Measurements from ENCODE around the gene DLST.
A peak's percentile ranks its signal among the peaks of the same experiment; 100 is the strongest.

DLST gene

GRCh38 chr14:74909501-74909900 is 27.8 kb downstream of the DLST start:
- H3K27ac ChIP-seq (ENCODE audit: low read depth, low read length) = no peak overlapping the region
- no peak overlapping the region for H3K4me3 ChIP-seq (ENCODE audit: low read depth, low read length)
- H2AFZ ChIP-seq (ENCODE audit: low read length, unreplicated experiment) = no peak overlapping the region
- no peaks in the 10 kb centered on the region for H3K36me3 ChIP-seq (ENCODE audit: insufficient read depth, low read length)
- H3K4me1 ChIP-seq (ENCODE audit: control insufficient read depth, insufficient read depth, low read length, unreplicated experiment) = peaks cover 8% of the 10 kb centered on the region
- H3K27me3 ChIP-seq (ENCODE audit: insufficient read depth, low read length) = no peaks in the 10 kb centered on the region
- H3K79me2 ChIP-seq (ENCODE audit: control insufficient read depth, insufficient read depth, low read length, unreplicated experiment) = no peaks in the 10 kb centered on the region

GRCh38 chr14:74909911-74910310 is 28.2 kb downstream of the DLST start:
- Histone ChIP-seq H3K4me3 (ENCODE audit: low read depth, low read length) (no peak overlapping the region), H3K36me3 (ENCODE audit: insufficient read depth, low read length) (no peaks in the 10 kb centered on the region), H2AFZ (ENCODE audit: low read length, unreplicated experiment) (no peak overlapping the region), H3K79me2 (ENCODE audit: control insufficient read depth, insufficient read depth, low read length, unreplicated experiment) (no peaks in the 10 kb centered on the region), H3K27me3 (ENCODE audit: insufficient read depth, low read length) (no peaks in the 10 kb centered on the region), H3K4me1 (ENCODE audit: control insufficient read depth, insufficient read depth, low read length, unreplicated experiment) (peaks cover 8% of the 10 kb centered on the region), H3K27ac (ENCODE audit: low read depth, low read length) (no peak overlapping the region)

- Histone ChIP-seq H2AFZ (ENCODE audit: low read length, unreplicated experiment) (no peak overlapping the region), H3K79me2 (ENCODE audit: control insufficient read depth, insufficient read depth, low read length, unreplicated experiment) (no peaks in the 10 kb centered on the region), H3K27ac (ENCODE audit: low read depth, low read length) (no peak overlapping the region), H3K4me3 (ENCODE audit: low read depth, low read length) (no peak overlapping the region), H3K27me3 (ENCODE audit: insufficient read depth, low read length) (no peaks in the 10 kb centered on the region), H3K36me3 (ENCODE audit: insufficient read depth, low read length) (no peaks in the 10 kb centered on the region), H3K4me1 (ENCODE audit: control insufficient read depth, insufficient read depth, low read length, unreplicated experiment) (peaks cover 8% of the 10 kb centered on the region)
These were observed 28.8 kb downstream of the DLST start for GRCh38 chr14:74910556-74910955.

- Histone ChIP-seq H3K27me3 (ENCODE audit: insufficient read depth, low read length) (no peaks in the 10 kb centered on the region), H3K4me1 (ENCODE audit: control insufficient read depth, insufficient read depth, low read length, unreplicated experiment) (peaks cover 8% of the 10 kb centered on the region), H2AFZ (ENCODE audit: low read length, unreplicated experiment) (no peak overlapping the region), H3K4me3 (ENCODE audit: low read depth, low read length) (no peak overlapping the region), H3K36me3 (ENCODE audit: insufficient read depth, low read length) (no peaks in the 10 kb centered on the region), H3K79me2 (ENCODE audit: control insufficient read depth, insufficient read depth, low read length, unreplicated experiment) (no peaks in the 10 kb centered on the region), H3K27ac (ENCODE audit: low read depth, low read length) (no peak overlapping the region)
These were observed 29.5 kb downstream of the DLST start for GRCh38 chr14:74911221-74911620.

GRCh38 chr14:74911704-74912103 is 30.0 kb downstream of the DLST start:
- H3K27ac ChIP-seq (ENCODE audit: low read depth, low read length) = no peak overlapping the region
- no peaks in the 10 kb centered on the region for H3K36me3 ChIP-seq (ENCODE audit: insufficient read depth, low read length)
- no peak overlapping the region for H3K4me3 ChIP-seq (ENCODE audit: low read depth, low read length)

GRCh38 chr14:74912111-74912510 is 30.4 kb downstream of the DLST start:
- Histone ChIP-seq H3K4me3 (ENCODE audit: low read depth, low read length) (no peak overlapping the region), H3K79me2 (ENCODE audit: control insufficient read depth, insufficient read depth, low read length, unreplicated experiment) (no peaks in the 10 kb centered on the region), H2AFZ (ENCODE audit: low read length, unreplicated experiment) (no peak overlapping the region), H3K36me3 (ENCODE audit: insufficient read depth, low read length) (no peaks in the 10 kb centered on the region), H3K27me3 (ENCODE audit: insufficient read depth, low read length) (no peaks in the 10 kb centered on the region), H3K27ac (ENCODE audit: low read depth, low read length) (no peak overlapping the region), H3K4me1 (ENCODE audit: control insufficient read depth, insufficient read depth, low read length, unreplicated experiment) (peaks cover 8% of the 10 kb centered on the region)

More at GRCh38 chr14:74911704-74912103, 30.0 kb downstream of the DLST start:
- Histone ChIP-seq H3K79me2 (ENCODE audit: control insufficient read depth, insufficient read depth, low read length, unreplicated experiment) (no peaks in the 10 kb centered on the region), H3K27me3 (ENCODE audit: insufficient read depth, low read length) (no peaks in the 10 kb centered on the region), H3K4me1 (ENCODE audit: control insufficient read depth, insufficient read depth, low read length, unreplicated experiment) (peaks cover 8% of the 10 kb centered on the region), H2AFZ (ENCODE audit: low read length, unreplicated experiment) (no peak overlapping the region)

- H3K4me1 ChIP-seq (ENCODE audit: control insufficient read depth, insufficient read depth, low read length, unreplicated experiment) = peaks cover 8% of the 10 kb centered on the region
- H3K27me3 ChIP-seq (ENCODE audit: insufficient read depth, low read length) = no peaks in the 10 kb centered on the region
- no peak overlapping the region for H3K4me3 ChIP-seq (ENCODE audit: low read depth, low read length)
- no peak overlapping the region for H2AFZ ChIP-seq (ENCODE audit: low read length, unreplicated experiment)
- no peaks in the 10 kb centered on the region for H3K36me3 ChIP-seq (ENCODE audit: insufficient read depth, low read length)
- no peaks in the 10 kb centered on the region for H3K79me2 ChIP-seq (ENCODE audit: control insufficient read depth, insufficient read depth, low read length, unreplicated experiment)
- H3K27ac ChIP-seq (ENCODE audit: low read depth, low read length) = no peak overlapping the region
These were observed 31.1 kb downstream of the DLST start for GRCh38 chr14:74912801-74913200.

- Histone ChIP-seq H3K4me3 (ENCODE audit: low read depth, low read length) (no peak overlapping the region), H3K4me1 (ENCODE audit: control insufficient read depth, insufficient read depth, low read length, unreplicated experiment) (peaks cover 8% of the 10 kb centered on the region), H3K27me3 (ENCODE audit: insufficient read depth, low read length) (no peaks in the 10 kb centered on the region), H3K79me2 (ENCODE audit: control insufficient read depth, insufficient read depth, low read length, unreplicated experiment) (no peaks in the 10 kb centered on the region), H2AFZ (ENCODE audit: low read length, unreplicated experiment) (no peak overlapping the region), H3K27ac (ENCODE audit: low read depth, low read length) (no peak overlapping the region), H3K36me3 (ENCODE audit: insufficient read depth, low read length) (no peaks in the 10 kb centered on the region)
These were observed 31.7 kb downstream of the DLST start for GRCh38 chr14:74913393-74913910.

- no peaks in the 10 kb centered on the region for H3K36me3 ChIP-seq (ENCODE audit: insufficient read depth, low read length)
- H3K27ac ChIP-seq (ENCODE audit: low read depth, low read length) = no peak overlapping the region
- H3K4me3 ChIP-seq (ENCODE audit: low read depth, low read length) = no peak overlapping the region
- H2AFZ ChIP-seq (ENCODE audit: low read length, unreplicated experiment) = peak overlapping the region; percentile 27
- no peaks in the 10 kb centered on the region for H3K27me3 ChIP-seq (ENCODE audit: insufficient read depth, low read length)
- no peaks in the 10 kb centered on the region for H3K79me2 ChIP-seq (ENCODE audit: control insufficient read depth, insufficient read depth, low read length, unreplicated experiment)
- H3K4me1 ChIP-seq (ENCODE audit: control insufficient read depth, insufficient read depth, low read length, unreplicated experiment) = peaks cover 3% of the 10 kb centered on the region
These were observed 32.4 kb downstream of the DLST start for GRCh38 chr14:74913986-74914573.

- Histone ChIP-seq H3K36me3 (ENCODE audit: insufficient read depth, low read length) (no peaks in the 10 kb centered on the region), H3K4me1 (ENCODE audit: control insufficient read depth, insufficient read depth, low read length, unreplicated experiment) (peaks cover 3% of the 10 kb centered on the region), H2AFZ (ENCODE audit: low read length, unreplicated experiment) (no peak overlapping the region), H3K4me3 (ENCODE audit: low read depth, low read length) (no peak overlapping the region), H3K27me3 (ENCODE audit: insufficient read depth, low read length) (no peaks in the 10 kb centered on the region), H3K79me2 (ENCODE audit: control insufficient read depth, insufficient read depth, low read length, unreplicated experiment) (no peaks in the 10 kb centered on the region), H3K27ac (ENCODE audit: low read depth, low read length) (no peak overlapping the region)
These were observed 33.7 kb downstream of the DLST start for GRCh38 chr14:74915426-74915825.

GRCh38 chr14:74915826-74916225 is 34.1 kb downstream of the DLST start:
- H3K4me3 ChIP-seq (ENCODE audit: low read depth, low read length) = no peak overlapping the region

More at GRCh38 chr14:74915826-74916225, 34.1 kb downstream of the DLST start:
- Histone ChIP-seq H3K27ac (ENCODE audit: low read depth, low read length) (no peak overlapping the region), H3K79me2 (ENCODE audit: control insufficient read depth, insufficient read depth, low read length, unreplicated experiment) (no peaks in the 10 kb centered on the region), H2AFZ (ENCODE audit: low read length, unreplicated experiment) (no peak overlapping the region), H3K36me3 (ENCODE audit: insufficient read depth, low read length) (no peaks in the 10 kb centered on the region), H3K27me3 (ENCODE audit: insufficient read depth, low read length) (no peaks in the 10 kb centered on the region), H3K4me1 (ENCODE audit: control insufficient read depth, insufficient read depth, low read length, unreplicated experiment) (peaks cover 3% of the 10 kb centered on the region)
